Panc1 (cell line): ENCODE data around the gene GBE1. TPM values are rescaled to one million over a fixed set of nuclear protein-coding genes. Genes with fewer than 3 reads are reported as not detected.

Source experiments
- ATAC-seq: fragments of 200-7000 bp; cut with Tn5 transposase; 2 replicates; pipeline ENCODE4 v1.9.1; 2020; ENCODE audit warnings: mild to moderate bottlenecking, moderate library complexity
- BruUV-seq: library from RNA; stranded (reverse); fragments of 400-500 nt; replicated peaks from 2 replicates; lab custom pipeline; 2021; lab: Mats Ljungman, UMichigan
- CTCF ChIA-PET: fragments of 300-600 bp; sonication (Branson Sonifier 250); formaldehyde crosslinking; loops from one replicate; lab custom pipeline; 2022; ENCODE audit warnings: antibody characterized with exemption; lab: Charles Lee
- POLR2A ChIA-PET: fragments of 300-600 bp; sonication (Branson Sonifier 250); formaldehyde crosslinking; loops from one replicate; lab custom pipeline; 2022; ENCODE audit warnings: antibody characterized with exemption; lab: Charles Lee
- DNase-seq: peaks from one replicate; pipeline ENCODE4 v3.0.0-alpha.2; 2010; ENCODE audit warnings: low read depth, low spot score
- H3K27ac ChIP-seq: 2 replicates; pipeline ENCODE4 v1.5.1; 2011; ENCODE audit warnings: mild to moderate bottlenecking, low read length, inconsistent platforms
- H3K27me3 ChIP-seq: fragments of 200-500 bp; sonication (Bioruptor generic); 2 replicates; pipeline ENCODE4 v1.6.0; 2014; ENCODE audit warnings: low read length, inconsistent platforms; ENCODE audit not compliant: control insufficient read depth, insufficient read depth
- H3K36me3 ChIP-seq: fragments of 200-500 bp; sonication (Bioruptor generic); 2 replicates; pipeline ENCODE4 v1.5.1; 2014; ENCODE audit warnings: inconsistent platforms, mild to moderate bottlenecking, low read length, moderate library complexity; ENCODE audit not compliant: control insufficient read depth, insufficient read depth
- H3K4me1 ChIP-seq: 2 replicates; pipeline ENCODE4 v1.5.1; 2011; ENCODE audit warnings: inconsistent platforms, mild to moderate bottlenecking, low read length, moderate library complexity; ENCODE audit not compliant: control insufficient read depth, insufficient read depth
- H3K4me3 ChIP-seq, 2 experiments: 2 replicates each; pipeline ENCODE4 v1.5.1; 2011 to 2012; ENCODE audit warnings: low read depth in 2 of 2, low read length in 2 of 2, mild to moderate bottlenecking in 2 of 2, inconsistent platforms in 1 of 2, moderate library complexity in 1 of 2
- H3K9me3 ChIP-seq: fragments of 200-500 bp; sonication (Bioruptor generic); 2 replicates; pipeline ENCODE4 v1.5.1; 2014; ENCODE audit warnings: low read depth, mild to moderate bottlenecking, inconsistent platforms, low read length, moderate library complexity; ENCODE audit not compliant: control insufficient read depth, insufficient read depth
- CTCF ChIP-seq: fragments of 450-650 bp; IDR thresholded peaks from 2 replicates; pipeline ENCODE4 v1.5.1; 2017; ENCODE audit warnings: mild to moderate bottlenecking
- POLR2AphosphoS5 ChIP-seq: IDR thresholded peaks from 2 replicates; pipeline ENCODE4 v1.6.1; 2012; ENCODE audit warnings: mild to moderate bottlenecking, low read depth, low read length, moderate library complexity
- REST ChIP-seq, 2 experiments: IDR thresholded peaks; 2 replicates each; pipeline ENCODE4 v1.6.1; 2011 to 2012; ENCODE audit warnings: low read depth in 2 of 2, control low read depth in 1 of 2, low read length in 1 of 2, mild to moderate bottlenecking in 1 of 2, moderate library complexity in 1 of 2; ENCODE audit not compliant: insufficient read depth in 1 of 2
- SIN3A ChIP-seq: IDR thresholded peaks from 2 replicates; pipeline ENCODE4 v1.6.1; 2012; ENCODE audit warnings: low read depth, mild to moderate bottlenecking, low read length, moderate library complexity, borderline replicate concordance; ENCODE audit not compliant: insufficient read depth
- TCF7L2 ChIP-seq: IDR thresholded peaks from 2 replicates; pipeline ENCODE4 v1.6.1; 2011; ENCODE audit warnings: mild to moderate bottlenecking, low read depth, low read length, inconsistent platforms
- in situ Hi-C: cut with HindIII; loops from 2 replicates; pipeline ENCODE4 v1.10.0; 2016; ENCODE audit warnings: low sequenced_read_pairs, low pct_unique_long_range_greater_than_20kb
- intact Hi-C: fragments of 100-400 bp; cut with micrococcal nuclease; formaldehyde crosslinking; loops from one replicate; pipeline ENCODE4 v1.10.0; 2022; ENCODE audit not compliant: unreplicated experiment
- total RNA-seq: library from RNA; stranded (reverse); gene quantifications from one replicate; pipeline ENCODE4 v1.2.1, GENCODE V29; 2021; ENCODE audit not compliant: unreplicated experiment

GBE1 gene
- total RNA-seq, 1 experiment from 2014 or later: 30.4 TPM

- Histone ChIP-seq H3K27me3 (no peaks in the 10 kb centered on the region), H3K27ac (no peak overlapping the region), H3K9me3 (no peaks in the 10 kb centered on the region), H3K36me3 (no peaks in the 10 kb centered on the region), H3K4me1 (no peaks in the 10 kb centered on the region), H3K4me3 (no peak overlapping the region)
- ChIA-PET POLR2A (no interaction called here), CTCF (no interaction called here)
- in situ Hi-C loops: no loop called here
- ATAC-seq (no peak), DNase-seq (no peak)
- no TSS peak for BruUV-seq
- intact Hi-C loops: no loop called here
- no peak for TF ChIP-seq SIN3A
- TF ChIP-seq POLR2AphosphoS5: no peak
- TF ChIP-seq CTCF: no peak
- TF ChIP-seq REST (IDR thresholded peaks at IDR 0.05; ENCODE audit: insufficient read depth in 1 of 2, low read depth in 2 of 2, low read length in 1 of 2): no peak
- no peak for TF ChIP-seq TCF7L2
Observed at GRCh38 chr3:81778678-81779182, 17.3 kb upstream of the GBE1 start.

- H3K27me3 ChIP-seq: no peaks in the 10 kb centered on the region
- H3K4me3 ChIP-seq: no peak overlapping the region
- CTCF ChIA-PET: no interaction called here
- no peaks in the 10 kb centered on the region for H3K9me3 ChIP-seq
- H3K27ac ChIP-seq: no peak overlapping the region
- H3K36me3 ChIP-seq: no peaks in the 10 kb centered on the region
- POLR2A ChIA-PET: no interaction called here
- intact Hi-C loops: no loop called here
- DNase-seq: no peak
- no peaks in the 10 kb centered on the region for H3K4me1 ChIP-seq
- TF ChIP-seq POLR2AphosphoS5 (no peak), TCF7L2 (no peak), SIN3A (no peak), REST (IDR thresholded peaks at IDR 0.05; ENCODE audit: insufficient read depth in 1 of 2, low read depth in 2 of 2, low read length in 1 of 2) (no peak), CTCF (no peak)
- no peak for ATAC-seq
- no TSS peak for BruUV-seq
- in situ Hi-C loops: no loop called here
Observed at GRCh38 chr3:81776643-81777042, 15.2 kb upstream of the GBE1 start.
